ENCODE data around the gene RIPOR2.
"Not testable (repeated sequence)": the region's sequence is repeated elsewhere in the genome, so short reads cannot be mapped to it uniquely, and the experiment has no call there.

- TF ChIP-seq YY1 (IDR thresholded peaks at IDR 0.05); CTCF (IDR thresholded peaks at IDR 0.05; ENCODE audit: low read depth, low read length, missing input control); JUND (IDR thresholded peaks at IDR 0.05); FOXA1 (IDR thresholded peaks at IDR 0.05); EGR1 (IDR thresholded peaks at IDR 0.05; ENCODE audit: low read depth in 2 of 2); RAD21 (IDR thresholded peaks at IDR 0.05); TAF1 (conservative IDR thresholded peaks at IDR 0.05); ZBTB33 (IDR thresholded peaks at IDR 0.05); RXRA (IDR thresholded peaks at IDR 0.05); MAX (IDR thresholded peaks at IDR 0.05); SP1 (IDR thresholded peaks at IDR 0.05); NR2F2 (IDR thresholded peaks at IDR 0.05): not testable (repeated sequence)
- TF ChIP-seq, protein P1, sequence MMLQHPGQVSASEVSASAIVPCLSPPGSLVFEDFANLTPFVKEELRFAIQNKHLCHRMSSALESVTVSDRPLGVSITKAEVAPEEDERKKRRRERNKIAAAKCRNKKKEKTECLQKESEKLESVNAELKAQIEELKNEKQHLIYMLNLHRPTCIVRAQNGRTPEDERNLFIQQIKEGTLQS (IDR thresholded peaks at IDR 0.05), result not testable (repeated sequence)
Measured at GRCh38 chr6:24914082-24914481, 21.7 kb downstream of the RIPOR2 start.

Measured in liver (tissue), 3 donors.